ENCODE measurements around the gene ELMO1. TPM values are rescaled to one million over a fixed set of nuclear protein-coding genes. Genes with fewer than 3 reads are reported as not detected.

ELMO1 gene
- total and polyA plus RNA-seq, 2 of the 13 experiments (the other 11 are each of a cell fraction or from before 2014, with no cell fraction given): 0.11 to 0.17 TPM

DNA sequence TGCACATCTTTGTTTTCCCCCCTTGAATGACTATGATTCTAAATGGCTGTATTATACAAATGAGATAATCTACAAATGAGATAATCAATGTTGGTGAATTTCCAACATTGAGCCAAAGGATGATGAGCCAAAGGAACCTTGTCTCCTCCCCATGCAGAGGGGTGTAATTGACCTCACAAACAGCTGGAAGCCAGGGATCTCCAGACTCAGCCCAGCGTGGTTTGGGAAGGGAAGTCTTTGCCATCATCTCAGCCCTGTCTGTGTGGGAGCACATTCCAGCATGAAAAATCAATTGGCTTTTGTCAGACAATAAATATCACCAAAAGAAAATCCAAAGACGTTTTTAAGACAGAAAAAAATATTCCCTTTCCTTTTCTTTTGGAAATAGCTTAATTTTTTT, 452.9 kb downstream of the ELMO1 start:
- H3K4me2 ChIP-seq (ENCODE audit: low read depth, low read length): no peak overlapping the region
- H3K9me3 ChIP-seq (ENCODE audit: low read length): no peaks in the 10 kb centered on the region
- ChIA-PET POLR2A (interaction anchor here (0.8 kb wide), 1 partner anchor 32 kb away, joined by 3 read pairs; no protein-coding TSS in a partner anchor), CTCF (ENCODE audit: low intra/inter-chr PET ratio, low total read pairs) (no interaction called here)
- H3K9ac ChIP-seq (ENCODE audit: insufficient read depth, low read depth, low read length): no peak overlapping the region
- in situ Hi-C loops (cut with HindIII; ENCODE audit: extremely low pct_ligation_motif_present, low pct_unique_long_range_greater_than_20kb): no loop called here
- FAIRE-seq (no peak), ATAC-seq (no peak), DNase-seq (ENCODE audit: low spot score) (no peak)
- H3K27ac ChIP-seq (ENCODE audit: extremely low read length, insufficient read depth, low read length): no peak overlapping the region
- intact Hi-C loops (cut with micrococcal nuclease; ENCODE audit: unreplicated experiment): no loop called here
- no peaks in the 10 kb centered on the region for H4K20me1 ChIP-seq (ENCODE audit: insufficient read depth, low read length)
- peaks cover 25% of the 10 kb centered on the region for H3K4me1 ChIP-seq (ENCODE audit: insufficient read depth, low read length)
- H2AFZ ChIP-seq (ENCODE audit: low read length): no peak overlapping the region
- BruUV-seq (replicated peaks): no TSS peak
- no peaks in the 10 kb centered on the region for H3K27me3 ChIP-seq (ENCODE audit: control insufficient read depth in 1 of 2, insufficient read depth in 2 of 2, low read length in 2 of 2)
- TF ChIP-seq ZMYM2 (CRISPR knock-in tag; IDR thresholded peaks at IDR 0.05): no peak
- H3K4me3 ChIP-seq (replicated peaks in 1 of 3; ENCODE audit: insufficient read depth in 1 of 3, low read depth in 2 of 3, low read length in 3 of 3): no peak overlapping the region
- WGBS (ENCODE audit: low lambda C conversion rate): 38% methylated on average over 2 of the region's 2 CpGs
- no peaks in the 10 kb centered on the region for H3K79me2 ChIP-seq (ENCODE audit: insufficient read depth, low read length)
- no peaks in the 10 kb centered on the region for H3K36me3 ChIP-seq (replicated peaks in 1 of 2; ENCODE audit: control insufficient read depth in 1 of 2, insufficient read depth in 2 of 2, low read length in 2 of 2)

DNA sequence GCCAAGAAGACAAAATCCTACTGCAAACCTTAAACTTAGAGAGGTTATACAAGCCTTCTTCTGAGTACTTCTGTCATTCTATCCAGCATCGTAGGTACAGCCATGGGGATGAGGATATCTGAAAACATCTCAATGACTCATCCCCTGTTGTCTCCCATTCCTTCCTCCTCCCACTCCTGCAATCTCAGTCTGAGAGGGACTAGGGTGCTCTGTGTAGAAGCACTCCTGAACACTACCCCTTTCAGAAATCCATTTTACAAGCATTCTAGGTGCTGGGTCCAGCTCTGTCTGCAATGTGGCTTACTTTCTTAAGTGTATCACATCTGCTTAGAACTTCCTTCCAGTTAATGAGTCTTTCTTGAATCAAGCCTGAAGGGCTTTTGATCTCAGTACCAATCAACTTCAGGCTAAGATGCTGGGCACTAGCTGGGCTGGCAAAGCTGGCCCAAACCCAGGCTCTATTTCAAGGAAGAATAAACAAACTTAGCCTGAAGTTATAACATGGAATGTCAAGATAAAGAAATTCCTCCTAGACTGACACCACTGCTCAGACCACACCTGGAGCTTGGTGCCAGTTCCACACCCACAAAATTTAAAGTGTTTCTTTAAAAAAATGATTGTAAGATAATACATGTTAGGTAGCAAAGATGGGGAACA, 454.1 kb downstream of the ELMO1 start:
- no peaks in the 10 kb centered on the region for H4K20me1 ChIP-seq (ENCODE audit: insufficient read depth, low read length)
- no peak overlapping the region for H2AFZ ChIP-seq (ENCODE audit: low read length)
- H3K27me3 ChIP-seq (ENCODE audit: control insufficient read depth in 1 of 2, insufficient read depth in 2 of 2, low read length in 2 of 2): no peaks in the 10 kb centered on the region
- H3K79me2 ChIP-seq (ENCODE audit: insufficient read depth, low read length): no peaks in the 10 kb centered on the region
- in situ Hi-C loops (cut with HindIII; ENCODE audit: extremely low pct_ligation_motif_present, low pct_unique_long_range_greater_than_20kb): no loop called here
- no peaks in the 10 kb centered on the region for H3K36me3 ChIP-seq (replicated peaks in 1 of 2; ENCODE audit: control insufficient read depth in 1 of 2, insufficient read depth in 2 of 2, low read length in 2 of 2)
- H3K27ac ChIP-seq (ENCODE audit: extremely low read length, insufficient read depth, low read length): no peak overlapping the region
- FAIRE-seq (no peak), ATAC-seq (no peak), DNase-seq (ENCODE audit: low spot score) (no peak)
- BruUV-seq (replicated peaks): no TSS peak
- WGBS (ENCODE audit: low lambda C conversion rate): 39% methylated on average over 1 of the region's 1 CpG
- peaks cover 25% of the 10 kb centered on the region for H3K4me1 ChIP-seq (ENCODE audit: insufficient read depth, low read length)
- no peak overlapping the region for H3K4me3 ChIP-seq (replicated peaks in 1 of 3; ENCODE audit: insufficient read depth in 1 of 3, low read depth in 2 of 3, low read length in 3 of 3)
- CTCF ChIA-PET (ENCODE audit: low intra/inter-chr PET ratio, low total read pairs): no interaction called here
- no peak overlapping the region for H3K9ac ChIP-seq (ENCODE audit: insufficient read depth, low read depth, low read length)
- H3K4me2 ChIP-seq (ENCODE audit: low read depth, low read length): no peak overlapping the region
- intact Hi-C loops (cut with micrococcal nuclease; ENCODE audit: unreplicated experiment): no loop called here
- POLR2A ChIA-PET: no interaction called here
- no peaks in the 10 kb centered on the region for H3K9me3 ChIP-seq (ENCODE audit: low read length)
- TF ChIP-seq, protein P1, sequence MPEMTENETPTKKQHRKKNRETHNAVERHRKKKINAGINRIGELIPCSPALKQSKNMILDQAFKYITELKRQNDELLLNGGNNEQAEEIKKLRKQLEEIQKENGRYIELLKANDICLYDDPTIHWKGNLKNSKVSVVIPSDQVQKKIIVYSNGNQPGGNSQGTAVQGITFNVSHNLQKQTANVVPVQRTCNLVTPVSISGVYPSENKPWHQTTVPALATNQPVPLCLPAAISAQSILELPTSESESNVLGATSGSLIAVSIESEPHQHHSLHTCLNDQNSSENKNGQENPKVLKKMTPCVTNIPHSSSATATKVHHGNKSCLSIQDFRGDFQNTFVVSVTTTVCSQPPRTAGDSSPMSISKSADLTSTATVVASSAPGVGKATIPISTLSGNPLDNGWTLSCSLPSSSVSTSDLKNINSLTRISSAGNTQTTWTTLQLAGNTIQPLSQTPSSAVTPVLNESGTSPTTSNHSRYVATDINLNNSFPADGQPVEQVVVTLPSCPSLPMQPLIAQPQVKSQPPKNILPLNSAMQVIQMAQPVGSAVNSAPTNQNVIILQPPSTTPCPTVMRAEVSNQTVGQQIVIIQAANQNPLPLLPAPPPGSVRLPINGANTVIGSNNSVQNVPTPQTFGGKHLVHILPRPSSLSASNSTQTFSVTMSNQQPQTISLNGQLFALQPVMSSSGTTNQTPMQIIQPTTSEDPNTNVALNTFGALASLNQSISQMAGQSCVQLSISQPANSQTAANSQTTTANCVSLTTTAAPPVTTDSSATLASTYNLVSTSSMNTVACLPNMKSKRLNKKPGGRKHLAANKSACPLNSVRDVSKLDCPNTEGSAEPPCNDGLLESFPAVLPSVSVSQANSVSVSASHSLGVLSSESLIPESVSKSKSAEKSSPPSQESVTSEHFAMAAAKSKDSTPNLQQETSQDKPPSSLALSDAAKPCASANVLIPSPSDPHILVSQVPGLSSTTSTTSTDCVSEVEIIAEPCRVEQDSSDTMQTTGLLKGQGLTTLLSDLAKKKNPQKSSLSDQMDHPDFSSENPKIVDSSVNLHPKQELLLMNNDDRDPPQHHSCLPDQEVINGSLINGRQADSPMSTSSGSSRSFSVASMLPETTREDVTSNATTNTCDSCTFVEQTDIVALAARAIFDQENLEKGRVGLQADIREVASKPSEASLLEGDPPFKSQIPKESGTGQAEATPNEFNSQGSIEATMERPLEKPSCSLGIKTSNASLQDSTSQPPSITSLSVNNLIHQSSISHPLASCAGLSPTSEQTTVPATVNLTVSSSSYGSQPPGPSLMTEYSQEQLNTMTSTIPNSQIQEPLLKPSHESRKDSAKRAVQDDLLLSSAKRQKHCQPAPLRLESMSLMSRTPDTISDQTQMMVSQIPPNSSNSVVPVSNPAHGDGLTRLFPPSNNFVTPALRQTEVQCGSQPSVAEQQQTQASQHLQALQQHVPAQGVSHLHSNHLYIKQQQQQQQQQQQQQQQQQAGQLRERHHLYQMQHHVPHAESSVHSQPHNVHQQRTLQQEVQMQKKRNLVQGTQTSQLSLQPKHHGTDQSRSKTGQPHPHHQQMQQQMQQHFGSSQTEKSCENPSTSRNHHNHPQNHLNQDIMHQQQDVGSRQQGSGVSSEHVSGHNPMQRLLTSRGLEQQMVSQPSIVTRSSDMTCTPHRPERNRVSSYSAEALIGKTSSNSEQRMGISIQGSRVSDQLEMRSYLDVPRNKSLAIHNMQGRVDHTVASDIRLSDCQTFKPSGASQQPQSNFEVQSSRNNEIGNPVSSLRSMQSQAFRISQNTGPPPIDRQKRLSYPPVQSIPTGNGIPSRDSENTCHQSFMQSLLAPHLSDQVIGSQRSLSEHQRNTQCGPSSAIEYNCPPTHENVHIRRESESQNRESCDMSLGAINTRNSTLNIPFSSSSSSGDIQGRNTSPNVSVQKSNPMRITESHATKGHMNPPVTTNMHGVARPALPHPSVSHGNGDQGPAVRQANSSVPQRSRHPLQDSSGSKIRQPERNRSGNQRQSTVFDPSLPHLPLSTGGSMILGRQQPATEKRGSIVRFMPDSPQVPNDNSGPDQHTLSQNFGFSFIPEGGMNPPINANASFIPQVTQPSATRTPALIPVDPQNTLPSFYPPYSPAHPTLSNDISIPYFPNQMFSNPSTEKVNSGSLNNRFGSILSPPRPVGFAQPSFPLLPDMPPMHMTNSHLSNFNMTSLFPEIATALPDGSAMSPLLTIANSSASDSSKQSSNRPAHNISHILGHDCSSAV (CRISPR knock-in tag; IDR thresholded peaks at IDR 0.05; ENCODE audit: borderline replicate concordance): no peak
- TF ChIP-seq BORCS8-MEF2B (CRISPR knock-in tag; IDR thresholded peaks at IDR 0.05): no peak
- TF ChIP-seq, protein P2, sequence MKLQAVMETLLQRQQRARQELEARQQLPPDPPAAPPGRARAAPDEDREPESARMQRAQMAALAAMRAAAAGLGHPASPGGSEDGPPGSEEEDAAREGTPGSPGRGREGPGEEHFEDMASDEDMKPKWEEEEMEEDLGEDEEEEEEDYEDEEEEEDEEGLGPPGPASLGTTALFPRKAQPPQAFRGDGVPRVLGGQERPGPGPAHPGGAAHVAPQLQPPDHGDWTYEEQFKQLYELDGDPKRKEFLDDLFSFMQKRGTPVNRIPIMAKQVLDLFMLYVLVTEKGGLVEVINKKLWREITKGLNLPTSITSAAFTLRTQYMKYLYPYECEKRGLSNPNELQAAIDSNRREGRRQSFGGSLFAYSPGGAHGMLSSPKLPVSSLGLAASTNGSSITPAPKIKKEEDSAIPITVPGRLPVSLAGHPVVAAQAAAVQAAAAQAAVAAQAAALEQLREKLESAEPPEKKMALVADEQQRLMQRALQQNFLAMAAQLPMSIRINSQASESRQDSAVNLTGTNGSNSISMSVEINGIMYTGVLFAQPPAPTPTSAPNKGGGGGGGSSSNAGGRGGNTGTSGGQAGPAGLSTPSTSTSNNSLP (IDR thresholded peaks at IDR 0.05; ENCODE audit: low read depth, low read length): no peak
- TF ChIP-seq, protein P3, sequence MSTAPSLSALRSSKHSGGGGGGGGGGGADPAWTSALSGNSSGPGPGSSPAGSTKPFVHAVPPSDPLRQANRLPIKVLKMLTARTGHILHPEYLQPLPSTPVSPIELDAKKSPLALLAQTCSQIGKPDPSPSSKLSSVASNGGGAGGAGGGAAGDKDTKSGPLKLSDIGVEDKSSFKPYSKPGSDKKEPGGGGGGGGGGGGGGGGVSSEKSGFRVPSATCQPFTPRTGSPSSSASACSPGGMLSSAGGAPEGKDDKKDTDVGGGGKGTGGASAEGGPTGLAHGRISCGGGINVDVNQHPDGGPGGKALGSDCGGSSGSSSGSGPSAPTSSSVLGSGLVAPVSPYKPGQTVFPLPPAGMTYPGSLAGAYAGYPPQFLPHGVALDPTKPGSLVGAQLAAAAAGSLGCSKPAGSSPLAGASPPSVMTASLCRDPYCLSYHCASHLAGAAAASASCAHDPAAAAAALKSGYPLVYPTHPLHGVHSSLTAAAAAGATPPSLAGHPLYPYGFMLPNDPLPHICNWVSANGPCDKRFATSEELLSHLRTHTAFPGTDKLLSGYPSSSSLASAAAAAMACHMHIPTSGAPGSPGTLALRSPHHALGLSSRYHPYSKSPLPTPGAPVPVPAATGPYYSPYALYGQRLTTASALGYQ (CRISPR knock-in tag; IDR thresholded peaks at IDR 0.05): no peak

All from HepG2 (cell line).